Esophagus muscularis mucosa (tissue), 3 donors: Measurements from ENCODE around the gene DISC1.
"Not testable (repeated sequence)": the region's sequence is repeated elsewhere in the genome, so short reads cannot be mapped to it uniquely, and the experiment has no call there.

Source experiments
- POLR2A ChIP-seq: fragments of 450-650 bp; IDR thresholded peaks from one replicate; pipeline ENCODE4 v1.6.1; 2017; ENCODE audit warnings: antibody characterized with exemption, moderate library complexity, mild to moderate bottlenecking, low read depth
- POLR2AphosphoS5 ChIP-seq, 2 donors: sonication (generic); formaldehyde crosslinking; IDR thresholded peaks; one replicate each; pipeline ENCODE4 v1.6.1; 2017; ENCODE audit warnings: antibody characterized with exemption in 2 of 2
- TF ChIP-seq, protein P1 (sequence below), 3 experiments: fragments of 200-600 bp in 2 of 3; fragments of 450-650 bp in 1 of 3; sonication (generic) in 2 of 3; IDR thresholded peaks; one replicate each; pipeline ENCODE4 v1.5.1; 2017 to 2019; ENCODE audit warnings: antibody characterized with exemption in 3 of 3, mild to moderate bottlenecking in 2 of 3, moderate library complexity in 1 of 3

DNA sequence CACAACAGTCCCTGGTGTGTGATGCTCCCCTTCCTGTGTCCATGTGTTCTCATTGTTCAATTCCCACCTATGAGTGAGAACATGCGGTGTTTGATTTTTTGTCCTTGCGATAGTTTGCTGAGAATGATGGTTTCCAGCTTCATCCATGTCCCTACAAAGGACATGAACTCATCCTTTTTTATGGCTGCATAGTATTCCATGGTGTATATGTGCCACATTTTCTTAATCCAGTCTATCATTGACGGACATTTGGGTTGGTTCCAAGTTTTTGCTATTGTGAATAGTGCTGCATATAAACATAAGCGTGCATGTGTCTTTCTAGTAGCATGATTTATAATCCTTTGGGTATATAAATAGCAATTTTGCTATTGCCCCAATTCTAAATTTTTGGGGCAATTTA is 19.6 kb downstream of the DISC1 start:
- TF ChIP-seq, protein P1, sequence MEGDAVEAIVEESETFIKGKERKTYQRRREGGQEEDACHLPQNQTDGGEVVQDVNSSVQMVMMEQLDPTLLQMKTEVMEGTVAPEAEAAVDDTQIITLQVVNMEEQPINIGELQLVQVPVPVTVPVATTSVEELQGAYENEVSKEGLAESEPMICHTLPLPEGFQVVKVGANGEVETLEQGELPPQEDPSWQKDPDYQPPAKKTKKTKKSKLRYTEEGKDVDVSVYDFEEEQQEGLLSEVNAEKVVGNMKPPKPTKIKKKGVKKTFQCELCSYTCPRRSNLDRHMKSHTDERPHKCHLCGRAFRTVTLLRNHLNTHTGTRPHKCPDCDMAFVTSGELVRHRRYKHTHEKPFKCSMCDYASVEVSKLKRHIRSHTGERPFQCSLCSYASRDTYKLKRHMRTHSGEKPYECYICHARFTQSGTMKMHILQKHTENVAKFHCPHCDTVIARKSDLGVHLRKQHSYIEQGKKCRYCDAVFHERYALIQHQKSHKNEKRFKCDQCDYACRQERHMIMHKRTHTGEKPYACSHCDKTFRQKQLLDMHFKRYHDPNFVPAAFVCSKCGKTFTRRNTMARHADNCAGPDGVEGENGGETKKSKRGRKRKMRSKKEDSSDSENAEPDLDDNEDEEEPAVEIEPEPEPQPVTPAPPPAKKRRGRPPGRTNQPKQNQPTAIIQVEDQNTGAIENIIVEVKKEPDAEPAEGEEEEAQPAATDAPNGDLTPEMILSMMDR (IDR thresholded peaks at IDR 0.05): not testable (repeated sequence)
- TF ChIP-seq POLR2AphosphoS5 (IDR thresholded peaks at IDR 0.05); POLR2A: not testable (repeated sequence)
